ENCODE data around the gene DOCK7. TPM values are rescaled to one million over a fixed set of nuclear protein-coding genes. Genes with fewer than 3 reads are reported as not detected.

DOCK7 gene
- total and polyA plus RNA-seq, 10 donors, result 3.3 to 48.3 (median 30.3) TPM

GRCh38 chr1:62589321-62589720, 98.9 kb downstream of the DOCK7 start:
- no peak for DNase-seq
- WGBS, 5 donors, result 82 to 92% (median 90%) methylated on average over 3 of the region's 3 CpGs
- Histone ChIP-seq H3K27me3 (replicated peaks in 1 of 7) (no peaks in the 10 kb centered on the region), H3K4me1 (no peaks in the 10 kb centered on the region), H3K4me3 (no peak overlapping the region), H3K36me3 (peaks cover 0 to 11% (median 0%) of the 10 kb centered on the region in 6 donors), H3K9me3 (no peaks in the 10 kb centered on the region), H3K27ac (no peak overlapping the region)
- intact Hi-C loops (cut with DNase I; ENCODE audit: low total_unique reads), result no loop called here
- TF ChIP-seq POLR2AphosphoS5 (IDR thresholded peaks at IDR 0.05) (no peak), POLR2A (IDR thresholded peaks at IDR 0.05) (no peak), CTCF (IDR thresholded peaks at IDR 0.05 in 8 of 11, conservative IDR thresholded peaks at IDR 0.05 in 3 of 11) (no peak)

GRCh38 chr1:62588000-62588399, 100.2 kb downstream of the DOCK7 start:
- no peaks in the 10 kb centered on the region for H3K9me3 ChIP-seq
- no peak overlapping the region for H3K27ac ChIP-seq
- DNase-seq, result no peak
- H3K4me3 ChIP-seq, result no peak overlapping the region
- no peaks in the 10 kb centered on the region for H3K4me1 ChIP-seq
- intact Hi-C loops (cut with DNase I; ENCODE audit: low total_unique reads), result no loop called here
- H3K36me3 ChIP-seq, result peaks cover 0 to 11% (median 0%) of the 10 kb centered on the region in 6 donors
- no peaks in the 10 kb centered on the region for H3K27me3 ChIP-seq (replicated peaks in 1 of 7)
- no peak for TF ChIP-seq POLR2A (IDR thresholded peaks at IDR 0.05)
- TF ChIP-seq CTCF (IDR thresholded peaks at IDR 0.05 in 8 of 11, conservative IDR thresholded peaks at IDR 0.05 in 3 of 11), result no peak
- no peak for TF ChIP-seq POLR2AphosphoS5 (IDR thresholded peaks at IDR 0.05)

GRCh38 chr1:62585469-62586155, 102.6 kb downstream of the DOCK7 start:
- WGBS, 5 donors, result 69 to 90% (median 76%) methylated on average over 1 of the region's 1 CpG

More at GRCh38 chr1:62585469-62586155, 102.6 kb downstream of the DOCK7 start:
- no peaks in the 10 kb centered on the region for H3K9me3 ChIP-seq
- no peaks in the 10 kb centered on the region for H3K27me3 ChIP-seq (replicated peaks in 1 of 7)
- TF ChIP-seq POLR2A (IDR thresholded peaks at IDR 0.05) (no peak), POLR2AphosphoS5 (IDR thresholded peaks at IDR 0.05) (no peak), CTCF (IDR thresholded peaks at IDR 0.05 in 8 of 11, conservative IDR thresholded peaks at IDR 0.05 in 3 of 11) (no peak)
- DNase-seq, result no peak
- intact Hi-C loops (cut with DNase I; ENCODE audit: low total_unique reads), result no loop called here
- H3K27ac ChIP-seq, result no peak overlapping the region
- H3K4me3 ChIP-seq, result no peak overlapping the region
- H3K36me3 ChIP-seq, result peaks cover 0 to 11% (median 0%) of the 10 kb centered on the region in 6 donors
- H3K4me1 ChIP-seq, result no peaks in the 10 kb centered on the region
